GM12891 (cell line): ENCODE data around the gene BTRC.
"Not testable (repeated sequence)": the region's sequence is repeated elsewhere in the genome, so short reads cannot be mapped to it uniquely, and the experiment has no call there.

Source experiments
- DNase-seq: peaks from one replicate; pipeline ENCODE4 v3.0.0; 2011; ENCODE audit warnings: low spot score; ENCODE audit not compliant: insufficient read length
- FAIRE-seq: peaks from 2 replicates; lab custom pipeline; 2011; peaks lifted over from hg19 to GRCh38; lab: Jason Lieb, UNC
- PAX5 ChIP-seq: IDR thresholded peaks from 2 replicates; pipeline ENCODE4 v1.6.1; 2011; ENCODE audit warnings: low read length, moderate library complexity, mild to moderate bottlenecking; ENCODE audit not compliant: insufficient read depth, severe bottlenecking
- POLR2A ChIP-seq: IDR thresholded peaks from 2 replicates; pipeline ENCODE4 v1.6.1; 2011; ENCODE audit warnings: low read depth, low read length, control low read depth
- POLR2AphosphoS5 ChIP-seq: IDR thresholded peaks from 2 replicates; pipeline ENCODE4 v1.6.1; 2011; ENCODE audit warnings: low read depth, low read length, control low read depth
- POU2F2 ChIP-seq: IDR thresholded peaks from 2 replicates; pipeline ENCODE4 v1.6.1; 2011; ENCODE audit warnings: low read depth, mild to moderate bottlenecking, control low read depth, low read length, moderate library complexity
- SPI1 ChIP-seq: IDR thresholded peaks from 2 replicates; pipeline ENCODE4 v1.6.1; 2011; ENCODE audit warnings: low read depth, low read length, control low read depth
- TAF1 ChIP-seq: IDR thresholded peaks from 2 replicates; pipeline ENCODE4 v1.6.1; 2011; ENCODE audit warnings: low read depth, low read length, control low read depth

The BTRC gene

GRCh38 chr10:101346177-101346576 lies 7.8 kb upstream of the BTRC start:
- no peak for TF ChIP-seq POLR2A
- TF ChIP-seq POLR2AphosphoS5 = no peak
- no peak for TF ChIP-seq SPI1
- no peak for TF ChIP-seq PAX5
- TF ChIP-seq TAF1 = no peak
- no peak for TF ChIP-seq POU2F2
- FAIRE-seq (no peak), DNase-seq (no peak)

GRCh38 chr10:101351017-101351416 lies 2.9 kb upstream of the BTRC start:
- DNase-seq (no peak), FAIRE-seq (no peak)
- no peak for TF ChIP-seq POU2F2
- no peak for TF ChIP-seq PAX5
- no peak for TF ChIP-seq SPI1
- no peak for TF ChIP-seq TAF1
- TF ChIP-seq POLR2AphosphoS5 = no peak
- no peak for TF ChIP-seq POLR2A

GRCh38 chr10:101351477-101351876 lies 2.5 kb upstream of the BTRC start:
- DNase-seq = no peak
- TF ChIP-seq TAF1 (no peak), SPI1 (no peak), POLR2AphosphoS5 (no peak), POU2F2 (no peak), PAX5 (no peak), POLR2A (no peak)
- no peak for FAIRE-seq

GRCh38 chr10:101352857-101353256 lies 1.1 kb upstream of the BTRC start:
- not testable (repeated sequence) for FAIRE-seq

GRCh38 chr10:101354328-101355071 lies 535 bp downstream of the BTRC start:
- TF ChIP-seq POLR2A (no peak), POLR2AphosphoS5 (no peak), SPI1 (no peak), POU2F2 (no peak), PAX5 (no peak), TAF1 (no peak)
- DNase-seq = peak; percentile 18
- peak; percentile 63 for FAIRE-seq

More at GRCh38 chr10:101352857-101353256, 1.1 kb upstream of the BTRC start:
- not testable (repeated sequence) for DNase-seq

- DNase-seq = no peak
- TF ChIP-seq TAF1 (no peak), POU2F2 (no peak), POLR2AphosphoS5 (no peak), POLR2A (no peak), SPI1 (no peak), PAX5 (no peak)
- FAIRE-seq = no peak
Observed at GRCh38 chr10:101355072-101355706, 1.2 kb downstream of the BTRC start.

GRCh38 chr10:101356132-101356531 lies 2.2 kb downstream of the BTRC start:
- FAIRE-seq (no peak), DNase-seq (no peak)
- no peak for TF ChIP-seq TAF1
- no peak for TF ChIP-seq PAX5
- TF ChIP-seq POLR2AphosphoS5 = no peak
- no peak for TF ChIP-seq POLR2A
- no peak for TF ChIP-seq SPI1
- no peak for TF ChIP-seq POU2F2

- TF ChIP-seq POLR2AphosphoS5 (no peak), SPI1 (no peak), POLR2A (no peak), TAF1 (no peak), PAX5 (no peak), POU2F2 (no peak)
- no peak for DNase-seq
- no peak for FAIRE-seq
Observed at GRCh38 chr10:101357958-101358357, 4.0 kb downstream of the BTRC start.

- TF ChIP-seq POU2F2 (no peak), SPI1 (no peak), PAX5 (no peak), TAF1 (no peak), POLR2AphosphoS5 (no peak), POLR2A (no peak)
- FAIRE-seq = no peak
Observed at GRCh38 chr10:101358706-101359300, 4.8 kb downstream of the BTRC start.

GRCh38 chr10:101360090-101360489 lies 6.1 kb downstream of the BTRC start:
- not testable (repeated sequence) for FAIRE-seq, DNase-seq

More at GRCh38 chr10:101358706-101359300, 4.8 kb downstream of the BTRC start:
- DNase-seq = no peak

- FAIRE-seq, DNase-seq: not testable (repeated sequence)
Observed at GRCh38 chr10:101360841-101361240, 6.9 kb downstream of the BTRC start.
